HG03460 (cell line): Measurements from ENCODE around the gene MGAT3.

Experiments used
- ATAC-seq: cut with Tn5 transposase; IDR thresholded peaks from one replicate; pipeline ENCODE4 v1.9.1; 2021; ENCODE audit not compliant: unreplicated experiment

Gene MGAT3

DNA sequence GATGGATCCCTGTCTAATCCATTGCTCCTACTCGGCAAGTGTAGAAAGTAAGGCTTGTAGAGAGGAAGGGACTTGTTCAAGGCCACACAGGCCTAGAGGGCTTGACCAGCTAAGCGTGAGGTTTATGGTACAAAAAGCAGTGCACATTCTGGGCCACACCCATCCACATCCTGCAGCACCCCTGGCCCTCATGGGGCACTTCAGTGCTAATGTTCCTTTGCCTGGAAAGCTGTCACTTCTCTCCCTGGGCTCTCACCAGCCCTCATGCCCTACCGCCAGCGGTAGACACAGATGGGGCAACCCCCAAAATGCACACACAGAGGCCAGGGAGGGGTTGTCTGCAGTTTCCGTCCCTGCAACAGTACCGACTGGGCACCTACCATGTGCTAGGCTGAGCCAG, 7.1 kb upstream of the MGAT3 start:
- ATAC-seq, result no peak

GRCh38 chr22:39450258-39450955, 6.4 kb upstream of the MGAT3 start:
- no peak for ATAC-seq

DNA sequence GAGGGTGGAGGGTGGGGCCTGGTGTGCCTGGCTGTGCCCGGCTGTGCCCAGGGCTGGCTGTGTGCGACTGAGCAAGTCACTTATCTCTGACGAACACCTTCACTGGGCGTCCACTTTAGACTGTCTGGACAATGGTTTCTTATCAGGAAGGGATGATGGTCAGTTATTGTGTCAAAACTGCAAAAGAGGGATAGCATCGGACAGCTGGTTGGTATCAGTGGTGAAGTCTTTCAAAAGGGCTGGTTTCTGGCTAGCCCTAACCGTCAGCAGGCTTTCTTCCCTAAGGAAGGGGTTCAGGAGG, 4.1 kb upstream of the MGAT3 start:
- ATAC-seq, result no peak

- ATAC-seq, result no peak
Observed at GRCh38 chr22:39453765-39454378, 2.9 kb upstream of the MGAT3 start.

- no peak for ATAC-seq
Observed at GRCh38 chr22:39454385-39454871, 2.4 kb upstream of the MGAT3 start.

- no peak for ATAC-seq
Observed at GRCh38 chr22:39457198-39457555, 365 bp downstream of the MGAT3 start.

DNA sequence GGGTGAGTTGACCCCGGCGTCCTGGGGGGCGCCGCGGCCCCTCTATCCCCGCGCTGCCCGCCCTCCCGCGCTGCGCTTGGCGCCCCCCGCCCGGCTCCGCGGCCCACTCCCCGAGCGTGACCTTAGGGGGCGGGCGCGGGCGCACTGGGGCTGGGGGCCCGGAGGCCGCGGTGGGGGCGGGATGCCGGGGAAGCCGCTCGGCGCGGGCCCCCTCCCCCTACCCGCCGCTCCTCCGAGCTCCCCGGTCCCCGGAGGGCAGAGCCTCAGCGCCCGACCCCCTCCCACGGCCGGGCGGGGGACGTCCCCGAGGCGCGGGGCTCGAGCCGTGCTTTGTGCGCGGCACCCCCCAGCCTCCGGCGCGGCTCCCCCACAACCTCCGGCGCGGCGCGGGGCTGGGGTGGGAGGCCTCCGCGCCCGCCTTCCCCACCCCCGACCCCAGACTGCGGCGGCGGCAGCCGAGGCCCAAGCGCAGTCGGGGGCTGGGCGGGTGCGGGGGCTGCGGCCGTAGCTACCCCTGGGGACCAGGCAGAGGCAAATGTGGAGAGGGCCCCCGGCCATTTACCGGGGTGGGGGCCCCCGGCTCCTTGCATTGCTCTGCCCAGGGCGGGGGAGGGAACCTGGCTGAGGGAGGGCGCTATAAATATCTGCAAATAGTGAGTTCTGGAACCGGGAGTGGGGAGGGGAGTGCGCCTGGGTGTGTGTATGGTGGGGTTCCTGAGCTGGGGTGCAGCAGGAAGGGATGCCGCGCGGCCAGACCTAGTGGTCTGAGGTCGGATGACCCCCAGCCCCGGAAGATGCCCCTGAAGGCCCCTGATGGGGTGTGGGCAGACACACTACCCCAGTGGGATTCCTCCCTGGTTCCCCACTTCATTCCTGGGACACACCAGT, 988 bp downstream of the MGAT3 start:
- no peak for ATAC-seq

DNA sequence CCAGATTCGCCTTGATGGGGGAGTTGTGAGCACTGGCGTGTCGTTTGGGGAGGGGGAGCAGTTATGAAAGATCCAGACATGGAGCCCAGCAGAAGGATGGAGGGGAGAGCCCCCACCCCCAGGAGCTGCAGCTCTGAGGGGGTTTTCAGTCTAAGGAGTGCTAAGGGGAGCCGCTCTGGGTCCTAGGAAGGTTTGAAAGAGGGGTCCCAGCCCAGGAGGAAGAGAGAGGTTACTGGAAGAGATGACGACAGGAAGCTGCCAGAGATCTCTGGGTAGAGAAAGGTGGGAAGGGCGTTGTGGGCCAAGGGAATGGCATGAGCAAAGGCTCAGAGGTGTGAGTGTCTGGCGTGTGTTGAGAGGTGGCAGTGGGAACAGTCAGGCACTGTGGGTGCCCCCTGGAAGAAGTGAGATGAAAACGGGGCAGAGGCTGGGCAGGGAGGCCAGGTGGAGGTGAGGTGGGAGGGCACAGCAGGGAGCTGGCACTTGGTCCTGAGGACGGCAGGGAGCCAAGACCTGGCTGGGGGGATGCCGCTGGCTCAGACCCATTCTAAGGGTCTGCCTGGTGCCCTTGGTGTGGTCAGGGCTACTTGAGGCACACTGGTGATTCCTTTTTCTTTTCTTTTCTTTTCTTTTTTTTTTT, 1.8 kb downstream of the MGAT3 start:
- no peak for ATAC-seq

- ATAC-seq, result no peak
Observed at GRCh38 chr22:39459681-39460080, 2.9 kb downstream of the MGAT3 start.

DNA sequence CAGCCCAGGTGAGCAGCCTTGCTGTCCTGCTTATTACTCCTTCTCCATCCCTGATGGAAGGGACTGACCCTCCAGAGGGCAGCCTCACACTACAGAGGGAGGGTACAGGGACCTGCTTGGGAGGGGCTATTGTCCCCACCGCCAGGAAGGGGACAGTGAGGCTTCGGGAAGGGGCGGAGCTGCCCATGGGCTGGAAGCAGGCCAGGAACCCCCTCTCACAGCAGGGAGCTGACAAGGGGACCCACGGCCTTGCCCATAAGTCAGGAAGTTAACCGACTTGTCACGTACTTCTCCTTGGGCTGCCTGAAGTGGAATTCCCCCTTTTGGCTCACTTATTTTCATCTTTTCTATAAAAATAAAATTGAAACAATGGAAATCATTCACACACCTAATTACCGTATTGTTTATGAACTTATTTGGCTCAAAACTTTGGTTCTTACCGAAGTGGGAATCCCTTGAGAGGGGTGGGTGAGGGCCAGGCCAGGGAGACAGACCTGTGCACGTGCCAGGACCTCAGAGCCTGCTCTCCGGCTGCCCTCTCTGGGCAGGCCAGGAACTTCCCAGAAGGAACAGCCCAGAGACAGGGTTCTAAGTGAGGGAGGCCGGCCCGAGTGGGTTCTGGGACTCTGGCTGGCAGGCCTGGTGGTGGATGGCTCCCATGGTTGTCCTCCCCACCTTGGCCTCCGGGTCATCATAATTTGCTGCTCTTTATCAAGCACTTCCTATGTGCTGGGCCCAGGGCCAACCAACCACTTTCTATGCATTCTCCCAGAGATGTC, 5.8 kb downstream of the MGAT3 start:
- ATAC-seq, result no peak

- no peak for ATAC-seq
Observed at GRCh38 chr22:39463277-39463676, 6.5 kb downstream of the MGAT3 start.

DNA sequence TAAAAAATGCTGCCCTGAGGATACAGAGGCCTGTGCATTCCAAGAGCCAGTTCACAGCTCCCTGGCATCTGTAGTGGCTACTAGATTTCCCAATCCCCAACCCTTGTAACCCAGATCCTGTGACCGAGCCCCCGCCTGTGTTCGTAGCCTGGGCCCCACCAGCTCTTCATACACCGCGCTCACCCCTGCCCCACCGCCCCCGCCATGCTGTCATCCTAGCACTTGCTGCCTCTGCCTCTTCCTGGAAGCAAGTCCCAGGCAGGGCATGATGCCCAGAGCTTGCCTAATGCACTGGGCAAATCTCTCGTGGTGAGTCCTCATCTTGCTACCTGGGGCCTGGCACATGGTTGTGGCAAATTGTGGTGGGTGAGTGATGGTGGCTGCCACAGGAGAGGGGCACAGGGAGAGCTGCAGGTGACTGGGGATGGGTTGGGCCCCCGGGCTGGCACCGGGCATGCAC, 7.1 kb downstream of the MGAT3 start:
- ATAC-seq, result no peak

DNA sequence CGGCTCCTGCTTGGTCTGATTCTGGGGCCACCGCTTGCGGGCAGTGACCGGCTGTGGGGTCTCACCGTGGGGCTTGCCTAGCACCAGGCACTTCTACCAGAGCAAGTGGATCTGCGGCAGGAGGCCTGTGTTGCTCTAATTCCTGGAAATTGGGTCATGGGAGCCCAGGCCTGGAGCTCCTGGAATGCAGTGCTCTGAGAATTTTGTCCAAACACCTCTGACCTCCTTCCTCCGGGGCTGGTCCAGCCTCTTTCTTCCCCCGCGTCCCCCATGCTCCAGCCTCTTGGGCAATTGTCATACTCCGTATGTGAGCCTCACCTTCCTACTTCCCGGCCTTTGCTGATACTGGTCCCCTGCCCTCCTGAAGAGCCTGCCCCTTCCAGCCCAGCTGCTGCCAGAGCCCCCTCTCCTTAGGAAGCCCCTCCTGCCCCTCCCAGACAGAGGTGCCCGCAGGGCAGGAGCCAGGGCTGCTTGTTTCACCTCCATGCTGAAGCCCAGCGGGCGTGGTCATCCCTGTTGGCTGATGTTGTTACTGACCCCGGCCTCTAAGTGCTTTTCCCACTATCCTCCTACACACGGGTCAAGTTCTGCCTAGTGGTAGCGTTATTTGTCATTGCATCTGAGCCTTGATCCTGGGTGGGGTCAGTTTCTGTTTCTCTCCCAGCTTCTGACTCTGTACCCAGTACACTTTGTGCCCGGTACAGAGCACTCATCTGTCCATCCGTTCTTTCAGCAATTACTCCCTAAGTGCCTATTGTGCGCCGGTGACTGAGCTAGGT, 9.6 kb downstream of the MGAT3 start:
- no peak for ATAC-seq

DNA sequence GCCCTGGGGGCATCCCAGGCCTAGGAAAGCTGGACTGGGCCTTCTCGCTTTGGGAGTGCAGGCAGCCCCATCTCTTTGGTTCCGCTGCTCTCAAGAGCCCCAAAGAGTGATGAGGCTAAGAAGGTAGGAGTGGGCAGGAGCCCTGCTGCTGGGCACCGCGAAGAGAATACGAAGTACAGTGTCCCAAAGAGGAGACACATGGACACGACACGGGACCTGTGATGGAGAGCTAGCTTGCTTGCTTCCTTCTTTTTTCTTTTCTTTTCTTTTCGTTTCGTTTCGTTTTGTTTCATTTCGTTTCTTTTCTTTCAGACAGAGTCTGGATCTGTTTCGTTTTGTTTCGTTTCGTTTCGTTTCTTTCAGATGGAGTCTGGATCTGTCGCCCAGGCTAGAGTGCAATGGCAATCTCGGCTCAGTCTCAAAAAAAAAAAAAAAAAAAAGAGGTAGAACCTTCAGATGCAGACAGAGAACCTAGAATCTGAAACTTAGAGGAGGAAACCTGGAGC, 10.6 kb downstream of the MGAT3 start:
- no peak for ATAC-seq

- no peak for ATAC-seq
Observed at GRCh38 chr22:39468487-39469325, 11.9 kb downstream of the MGAT3 start.

DNA sequence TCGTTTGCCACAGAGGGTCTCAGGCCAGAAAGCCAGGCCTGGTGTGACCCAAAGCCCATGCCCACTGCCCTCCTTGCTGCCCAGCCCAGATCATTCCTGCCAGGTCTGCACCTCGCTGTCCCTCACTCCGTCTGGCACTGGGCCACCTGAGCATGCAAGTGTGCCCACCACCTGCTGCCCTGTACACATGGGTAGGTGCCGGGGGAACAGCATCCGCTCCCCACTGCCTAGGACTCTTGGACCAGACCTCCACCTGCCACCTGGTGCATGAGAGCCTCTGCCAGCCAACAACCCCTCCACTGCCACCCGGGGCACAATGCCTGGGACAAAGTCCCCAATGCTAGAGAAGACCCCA, 12.5 kb downstream of the MGAT3 start:
- no peak for ATAC-seq

- ATAC-seq, result no peak
Observed at GRCh38 chr22:39469681-39470450, 13.1 kb downstream of the MGAT3 start.
